ENCODE results near the gene ATF6. TPM values are rescaled to one million over a fixed set of nuclear protein-coding genes. Genes with fewer than 3 reads are reported as not detected.

ATF6 gene
- total RNA-seq, 1 donor from 2014 or later, result 38.2 TPM

DNA sequence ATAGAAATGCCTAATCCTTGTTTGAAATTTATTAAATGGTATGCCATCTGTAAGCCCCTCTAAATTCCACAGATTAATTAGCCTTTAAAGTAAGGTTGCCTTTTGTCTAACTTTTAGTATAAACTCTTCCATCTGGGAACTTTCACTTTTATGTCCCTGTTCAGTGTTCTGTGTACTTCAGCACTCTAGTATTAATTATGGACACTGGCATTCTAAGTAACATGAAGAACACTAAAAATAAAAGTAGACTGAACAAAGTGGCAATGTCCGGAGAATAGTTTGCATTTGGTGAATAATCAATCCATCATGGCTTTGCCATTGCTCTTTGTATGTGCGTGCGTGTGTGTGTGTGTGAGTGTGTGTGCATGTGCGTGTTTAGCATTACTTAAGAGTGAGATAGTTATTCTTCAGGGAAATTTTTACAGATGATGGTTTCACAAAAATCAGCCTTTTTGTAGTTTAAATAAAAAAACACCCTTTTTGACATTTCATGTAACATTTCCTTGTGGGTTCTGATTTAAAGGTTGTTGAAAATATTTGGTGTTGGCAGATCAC lies 51.1 kb downstream of the ATF6 start:
- DNase-seq (ENCODE audit: low spot score), result no peak
- peaks cover 6% of the 10 kb centered on the region for H3K36me3 Mint-ChIP-seq (ENCODE audit: low read depth, unreplicated experiment)
- H3K4me1 Mint-ChIP-seq (ENCODE audit: unreplicated experiment), result no peaks in the 10 kb centered on the region
- no peak overlapping the region for H3K27ac Mint-ChIP-seq (ENCODE audit: unreplicated experiment)
- TF ChIP-seq, protein P1, sequence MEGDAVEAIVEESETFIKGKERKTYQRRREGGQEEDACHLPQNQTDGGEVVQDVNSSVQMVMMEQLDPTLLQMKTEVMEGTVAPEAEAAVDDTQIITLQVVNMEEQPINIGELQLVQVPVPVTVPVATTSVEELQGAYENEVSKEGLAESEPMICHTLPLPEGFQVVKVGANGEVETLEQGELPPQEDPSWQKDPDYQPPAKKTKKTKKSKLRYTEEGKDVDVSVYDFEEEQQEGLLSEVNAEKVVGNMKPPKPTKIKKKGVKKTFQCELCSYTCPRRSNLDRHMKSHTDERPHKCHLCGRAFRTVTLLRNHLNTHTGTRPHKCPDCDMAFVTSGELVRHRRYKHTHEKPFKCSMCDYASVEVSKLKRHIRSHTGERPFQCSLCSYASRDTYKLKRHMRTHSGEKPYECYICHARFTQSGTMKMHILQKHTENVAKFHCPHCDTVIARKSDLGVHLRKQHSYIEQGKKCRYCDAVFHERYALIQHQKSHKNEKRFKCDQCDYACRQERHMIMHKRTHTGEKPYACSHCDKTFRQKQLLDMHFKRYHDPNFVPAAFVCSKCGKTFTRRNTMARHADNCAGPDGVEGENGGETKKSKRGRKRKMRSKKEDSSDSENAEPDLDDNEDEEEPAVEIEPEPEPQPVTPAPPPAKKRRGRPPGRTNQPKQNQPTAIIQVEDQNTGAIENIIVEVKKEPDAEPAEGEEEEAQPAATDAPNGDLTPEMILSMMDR (IDR thresholded peaks at IDR 0.05; ENCODE audit: unreplicated experiment), result no peak
- H3K9me3 Mint-ChIP-seq (ENCODE audit: unreplicated experiment), result no peaks in the 10 kb centered on the region
- H3K4me3 Mint-ChIP-seq (ENCODE audit: unreplicated experiment), result no peak overlapping the region
- H3K27me3 Mint-ChIP-seq (ENCODE audit: unreplicated experiment), result peaks cover 3% of the 10 kb centered on the region

DNA sequence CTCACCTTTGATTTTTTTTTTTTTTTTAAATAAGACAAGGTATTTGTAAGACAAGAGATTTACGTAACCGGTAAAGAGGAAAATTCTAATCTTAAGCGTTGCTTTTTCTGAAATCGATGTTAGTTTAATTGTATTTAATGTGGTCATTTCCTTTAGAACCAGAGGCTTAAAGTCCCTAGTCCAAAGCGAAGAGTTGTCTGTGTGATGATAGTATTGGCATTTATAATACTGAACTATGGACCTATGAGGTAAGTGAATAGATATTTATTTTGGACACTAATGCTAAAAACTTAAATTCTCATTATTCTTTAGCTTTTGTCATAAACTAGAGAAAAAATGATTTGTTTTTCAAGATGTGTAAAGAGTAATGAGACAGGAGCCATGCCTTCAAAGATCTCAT lies 54.8 kb downstream of the ATF6 start:
- no peak for DNase-seq (ENCODE audit: low spot score)
- peaks cover 2% of the 10 kb centered on the region for H3K27me3 Mint-ChIP-seq (ENCODE audit: unreplicated experiment)
- H3K4me3 Mint-ChIP-seq (ENCODE audit: unreplicated experiment), result no peak overlapping the region
- H3K27ac Mint-ChIP-seq (ENCODE audit: unreplicated experiment), result no peak overlapping the region
- H3K9me3 Mint-ChIP-seq (ENCODE audit: unreplicated experiment), result no peaks in the 10 kb centered on the region
- peaks cover 6% of the 10 kb centered on the region for H3K36me3 Mint-ChIP-seq (ENCODE audit: low read depth, unreplicated experiment)
- TF ChIP-seq, protein P1 (IDR thresholded peaks at IDR 0.05; ENCODE audit: unreplicated experiment), result no peak
- no peaks in the 10 kb centered on the region for H3K4me1 Mint-ChIP-seq (ENCODE audit: unreplicated experiment)

DNA sequence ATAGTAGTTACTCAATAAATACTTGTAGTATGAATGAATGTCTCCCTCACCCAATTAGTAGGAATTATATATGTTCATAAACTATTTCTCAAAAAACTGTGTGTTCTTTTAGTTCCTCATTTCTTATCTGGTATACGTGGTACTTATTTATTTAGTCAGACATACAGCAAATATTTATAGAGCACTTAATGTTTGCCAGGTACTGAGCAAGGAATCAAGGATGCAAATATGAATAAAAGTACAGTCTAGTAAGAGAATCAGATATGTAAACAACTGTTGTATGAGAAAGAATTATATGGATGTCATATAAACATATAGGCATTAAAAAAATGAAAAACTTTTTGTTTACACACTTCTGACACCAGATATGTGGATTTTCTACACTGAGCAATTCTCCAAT lies 58.5 kb downstream of the ATF6 start:
- H3K4me1 Mint-ChIP-seq (ENCODE audit: unreplicated experiment), result no peaks in the 10 kb centered on the region
- H3K36me3 Mint-ChIP-seq (ENCODE audit: low read depth, unreplicated experiment), result peaks cover 15% of the 10 kb centered on the region
- TF ChIP-seq, protein P1 (IDR thresholded peaks at IDR 0.05; ENCODE audit: unreplicated experiment), result no peak
- no peak overlapping the region for H3K27ac Mint-ChIP-seq (ENCODE audit: unreplicated experiment)
- DNase-seq (ENCODE audit: low spot score), result no peak
- H3K9me3 Mint-ChIP-seq (ENCODE audit: unreplicated experiment), result no peaks in the 10 kb centered on the region
- no peak overlapping the region for H3K4me3 Mint-ChIP-seq (ENCODE audit: unreplicated experiment)
- no peaks in the 10 kb centered on the region for H3K27me3 Mint-ChIP-seq (ENCODE audit: unreplicated experiment)

DNA sequence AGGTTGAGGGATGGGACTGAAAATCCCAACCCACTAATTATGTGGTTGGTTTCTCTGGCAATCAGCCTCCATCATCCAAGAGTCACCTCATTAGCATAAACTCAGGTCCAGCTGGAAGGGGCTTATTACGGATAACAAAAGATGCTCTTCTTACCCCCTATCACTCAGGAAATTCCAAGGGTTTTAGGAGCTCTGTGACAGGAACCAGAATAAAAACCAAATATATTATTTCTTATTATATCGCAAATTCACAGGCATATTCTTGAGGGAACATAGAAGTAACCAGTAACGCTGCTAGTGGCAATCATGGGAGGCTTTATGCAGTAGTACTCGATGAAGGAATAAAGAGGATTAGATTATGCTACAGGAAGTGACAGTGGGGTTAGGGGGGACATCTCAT lies 59.7 kb downstream of the ATF6 start:
- Mint-ChIP-seq H3K4me1 (ENCODE audit: unreplicated experiment) (no peaks in the 10 kb centered on the region), H3K27ac (ENCODE audit: unreplicated experiment) (no peak overlapping the region), H3K4me3 (ENCODE audit: unreplicated experiment) (no peak overlapping the region), H3K27me3 (ENCODE audit: unreplicated experiment) (no peaks in the 10 kb centered on the region), H3K9me3 (ENCODE audit: unreplicated experiment) (no peaks in the 10 kb centered on the region), H3K36me3 (ENCODE audit: low read depth, unreplicated experiment) (peaks cover 17% of the 10 kb centered on the region)
- DNase-seq (ENCODE audit: low spot score), result no peak
- TF ChIP-seq, protein P1 (IDR thresholded peaks at IDR 0.05; ENCODE audit: unreplicated experiment), result no peak

DNA sequence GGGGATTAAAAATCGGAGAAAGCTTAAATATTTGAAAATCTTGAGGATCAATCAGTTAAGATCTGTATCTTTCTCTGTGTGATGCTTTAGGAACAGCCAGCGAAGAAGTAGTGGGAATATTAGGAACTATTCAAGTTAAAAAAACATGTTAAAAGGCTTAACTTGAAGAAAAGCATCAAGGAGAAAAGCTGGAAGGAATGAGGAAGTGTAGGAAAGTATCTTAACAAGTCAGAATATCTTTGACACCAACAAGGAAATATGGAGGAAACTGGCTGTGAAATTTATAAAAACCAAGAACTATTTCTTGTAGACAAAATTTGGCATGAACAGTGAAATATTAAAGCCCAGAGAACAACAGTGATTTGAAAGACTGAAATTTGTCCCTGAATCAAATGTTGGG lies 60.4 kb downstream of the ATF6 start:
- H3K9me3 Mint-ChIP-seq (ENCODE audit: unreplicated experiment), result no peaks in the 10 kb centered on the region
- TF ChIP-seq, protein P1 (IDR thresholded peaks at IDR 0.05; ENCODE audit: unreplicated experiment), result no peak
- peaks cover 16% of the 10 kb centered on the region for H3K36me3 Mint-ChIP-seq (ENCODE audit: low read depth, unreplicated experiment)
- H3K4me1 Mint-ChIP-seq (ENCODE audit: unreplicated experiment), result no peaks in the 10 kb centered on the region
- H3K27ac Mint-ChIP-seq (ENCODE audit: unreplicated experiment), result no peak overlapping the region
- no peak for DNase-seq (ENCODE audit: low spot score)
- no peak overlapping the region for H3K4me3 Mint-ChIP-seq (ENCODE audit: unreplicated experiment)
- H3K27me3 Mint-ChIP-seq (ENCODE audit: unreplicated experiment), result no peaks in the 10 kb centered on the region
